HepG2 (cell line): ENCODE results near the gene CDC42EP5. TPM values are rescaled to one million over a fixed set of nuclear protein-coding genes. Genes with fewer than 3 reads are reported as not detected.

ENCODE experiments used
- ATAC-seq: fragments of 200-7000 bp; cut with Tn5 transposase; 3 replicates; pipeline ENCODE4 v1.9.1; 2020; ENCODE audit warnings: mild to moderate bottlenecking, moderate library complexity
- BruUV-seq: library from RNA; stranded (reverse); fragments of 400-500 nt; replicated peaks from 2 replicates; lab custom pipeline; 2021; lab: Mats Ljungman, UMichigan
- CTCF ChIA-PET: fragments of 300-600 bp; formaldehyde crosslinking; extraction: SDS; loops from one replicate; lab custom pipeline; 2021; ENCODE audit warnings: low total read pairs, inconsistent platforms, low intra/inter-chr PET ratio; lab: Yijun Ruan, JAX
- POLR2A ChIA-PET: fragments of 350-600 bp; sonication (Branson Sonifier 250); formaldehyde crosslinking; loops from one replicate; lab custom pipeline; 2020; ENCODE audit warnings: antibody characterized with exemption, inconsistent platforms; lab: Yijun Ruan, JAX
- DNase-seq: peaks from one replicate; pipeline ENCODE4 v3.0.0-alpha.2; 2015; ENCODE audit warnings: low spot score
- FAIRE-seq: peaks from 3 replicates; lab custom pipeline; 2011; peaks lifted over from hg19 to GRCh38; lab: Jason Lieb, UNC
- H2AFZ ChIP-seq: one replicate; pipeline ENCODE4 v1.6.1; 2011; ENCODE audit warnings: low read length, inconsistent platforms
- H3K27ac ChIP-seq: fragments of 300-600 bp; 3 replicates; pipeline ENCODE4 v1.8.0; 2011; ENCODE audit warnings: mixed run types, mild to moderate bottlenecking, mixed read lengths, low read length, inconsistent platforms; ENCODE audit not compliant: insufficient read depth; ENCODE audit errors: extremely low read length
- H3K27me3 ChIP-seq, 2 experiments: fragments of 200-600 bp in 1 of 2; 2 replicates in 1 of 2; 3 replicates in 1 of 2; pipeline versions ENCODE4 v1.6.0 to v1.8.0; 2011; ENCODE audit warnings: low read length in 2 of 2, mild to moderate bottlenecking in 2 of 2, moderate library complexity in 2 of 2, inconsistent platforms in 1 of 2; ENCODE audit not compliant: insufficient read depth in 2 of 2, control insufficient read depth in 1 of 2
- H3K36me3 ChIP-seq, 2 experiments: fragments of 200-600 bp in 1 of 2; replicated peaks in 1 of 2; 2 replicates in 1 of 2; 3 replicates in 1 of 2; pipeline versions ENCODE4 v1.5.1 to v1.8.0; 2011; ENCODE audit warnings: low read length in 2 of 2, inconsistent platforms in 1 of 2; ENCODE audit not compliant: insufficient read depth in 2 of 2, control insufficient read depth in 1 of 2
- H3K4me1 ChIP-seq: 2 replicates; pipeline ENCODE4 v1.5.1; 2012; ENCODE audit warnings: low read length, inconsistent platforms; ENCODE audit not compliant: insufficient read depth
- H3K4me2 ChIP-seq: 2 replicates; pipeline ENCODE4 v1.6.0; 2011; ENCODE audit warnings: low read depth, low read length, inconsistent platforms
- H3K4me3 ChIP-seq, 3 experiments: fragments of 200-600 bp in 1 of 3; sonication (generic), shearing (Covaris generic) in 1 of 3; replicated peaks in 1 of 3; 2 replicates each; pipeline ENCODE4 v1.5.1; 2011 to 2016; ENCODE audit warnings: low read length in 3 of 3, inconsistent platforms in 2 of 3, low read depth in 2 of 3, mild to moderate bottlenecking in 2 of 3, control low read depth in 1 of 3, mixed read lengths in 1 of 3; ENCODE audit not compliant: insufficient read depth in 1 of 3
- H3K79me2 ChIP-seq: one replicate; pipeline ENCODE4 v1.6.1; 2011; ENCODE audit warnings: low read length, inconsistent platforms; ENCODE audit not compliant: insufficient read depth
- H3K9ac ChIP-seq: 2 replicates; pipeline ENCODE4 v1.6.0; 2011; ENCODE audit warnings: mild to moderate bottlenecking, low read depth, low read length, inconsistent platforms; ENCODE audit not compliant: insufficient read depth
- H3K9me3 ChIP-seq: 2 replicates; pipeline ENCODE4 v1.5.1; 2012; ENCODE audit warnings: mild to moderate bottlenecking, low read length
- H4K20me1 ChIP-seq: 2 replicates; pipeline ENCODE4 v1.6.0; 2011; ENCODE audit warnings: inconsistent platforms, mild to moderate bottlenecking, low read length, moderate library complexity; ENCODE audit not compliant: insufficient read depth
- AGO1 ChIP-seq: fragments of 200-400 bp; formaldehyde crosslinking; IDR thresholded peaks from 2 replicates; pipeline ENCODE4 v1.6.1; 2017; ENCODE audit warnings: mild to moderate bottlenecking, low read depth, low read length, moderate library complexity; ENCODE audit not compliant: poor library complexity, severe bottlenecking
- AGO2 ChIP-seq: fragments of 200-400 bp; formaldehyde crosslinking; optimal IDR thresholded peaks from 2 replicates; pipeline ENCODE3; 2017; ENCODE audit warnings: mild to moderate bottlenecking, low read depth, low read length, moderate library complexity
- ATM ChIP-seq: fragments of 450-650 bp; IDR thresholded peaks from 2 replicates; pipeline ENCODE4 v1.7.1; 2017; ENCODE audit warnings: mild to moderate bottlenecking, borderline replicate concordance
- SYNCRIP ChIP-seq: fragments of 200-400 bp; formaldehyde crosslinking; IDR thresholded peaks from 2 replicates; pipeline ENCODE4 v1.6.1; 2018; ENCODE audit warnings: mild to moderate bottlenecking, low read depth, low read length; ENCODE audit not compliant: insufficient read depth
- ZC3H13 ChIP-seq: sonication (generic); formaldehyde crosslinking; IDR thresholded peaks from 2 replicates; pipeline ENCODE4 v1.8.1; 2023; ENCODE audit warnings: mild to moderate bottlenecking, missing genetic modification reagents, moderate library complexity
- ZFYVE20 ChIP-seq: sonication (generic); formaldehyde crosslinking; IDR thresholded peaks from 2 replicates; pipeline ENCODE4 v1.8.0; 2023; ENCODE audit warnings: low read depth, mild to moderate bottlenecking, moderate library complexity, missing genetic modification reagents, borderline replicate concordance
- ZNF292 ChIP-seq: sonication (generic); formaldehyde crosslinking; IDR thresholded peaks from 2 replicates; pipeline ENCODE4 v1.8.1; 2022; ENCODE audit warnings: mild to moderate bottlenecking, low read depth, missing genetic modification reagents, borderline replicate concordance
- ZNF772 ChIP-seq: sonication (generic); formaldehyde crosslinking; IDR thresholded peaks from 2 replicates; pipeline ENCODE4 v1.5.0; 2020; ENCODE audit warnings: mild to moderate bottlenecking, missing genetic modification reagents
- WGBS: methylation state at CpG from one replicate; pipeline ENCODE4 v1.1.6; 2017; ENCODE audit warnings: low lambda C conversion rate; 5-methylcytosine and 5-hydroxymethylcytosine counted together
- in situ Hi-C: cut with HindIII; loops from 2 replicates; pipeline ENCODE4 v1.10.0; 2017; ENCODE audit warnings: low pct_unique_long_range_greater_than_20kb; ENCODE audit not compliant: extremely low pct_ligation_motif_present
- intact Hi-C: fragments of 100-400 bp; cut with micrococcal nuclease; formaldehyde crosslinking; loops from one replicate; pipeline ENCODE4 v1.10.0; 2022; ENCODE audit not compliant: unreplicated experiment
- polyA plus RNA-seq, 8 experiments: library from polyadenylated mRNA; depleted of rRNA in 3 of 8; stranded (reverse) in 7 of 8; unstranded in 1 of 8; fragments of >200 nt; fragmentation: Illumina TruSeq in 4 of 8; extraction: Trizol in 4 of 8; gene quantifications; 2 replicates each; pipeline versions ENCODE4 v1.2.1 to v1.2.3, GENCODE V29; 2011 to 2016; ENCODE audit warnings: low read depth in 4 of 8, missing spikeins in 1 of 8, mixed read lengths in 1 of 8; ENCODE audit not compliant: insufficient read depth in 1 of 8
- total RNA-seq, 5 experiments: library from RNA; depleted of rRNA; stranded (reverse); fragments of >200 nt; fragmentation: Illumina TruSeq; extraction: Trizol; gene quantifications; 2 replicates each; pipeline ENCODE4 v1.2.3, GENCODE V29; 2016; ENCODE audit warnings: low read depth in 1 of 5
- TF ChIP-seq, protein P1 (sequence below): conservative IDR thresholded peaks from 2 replicates; pipeline ENCODE4 v1.6.1; 2018; ENCODE audit warnings: missing genetic modification reagents
- TF ChIP-seq, protein P2 (sequence below): sonication (generic); formaldehyde crosslinking; IDR thresholded peaks from 2 replicates; pipeline ENCODE4 v1.5.1; 2020; ENCODE audit warnings: mild to moderate bottlenecking, missing genetic modification reagents, borderline replicate concordance

The CDC42EP5 gene
- total and polyA plus RNA-seq, 2 of the 13 experiments (the other 11 are each of a cell fraction or from before 2014, with no cell fraction given) = 0.41 to 1.6 TPM

DNA sequence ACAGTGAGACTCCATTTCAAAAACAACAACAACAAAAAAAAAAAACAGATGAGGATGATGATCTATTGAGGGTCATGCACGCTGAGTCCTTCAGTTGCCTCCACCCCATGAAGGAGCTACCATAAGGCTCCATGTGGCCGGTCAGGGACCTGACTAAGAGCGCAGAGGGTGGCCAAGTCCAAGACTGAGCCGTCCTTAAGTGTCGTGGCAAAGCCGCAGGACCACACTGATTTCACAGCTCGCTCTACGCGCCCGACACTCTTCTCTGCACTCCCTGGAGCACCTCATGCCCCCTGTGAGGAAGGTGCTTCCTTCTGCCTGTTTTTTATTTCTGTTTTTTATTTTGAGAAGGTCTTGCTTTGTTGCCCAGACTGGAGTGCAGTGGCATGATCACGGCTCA lies 45.5 kb downstream of the CDC42EP5 start:
- in situ Hi-C loops = no loop called here
- no peak for FAIRE-seq

DNA sequence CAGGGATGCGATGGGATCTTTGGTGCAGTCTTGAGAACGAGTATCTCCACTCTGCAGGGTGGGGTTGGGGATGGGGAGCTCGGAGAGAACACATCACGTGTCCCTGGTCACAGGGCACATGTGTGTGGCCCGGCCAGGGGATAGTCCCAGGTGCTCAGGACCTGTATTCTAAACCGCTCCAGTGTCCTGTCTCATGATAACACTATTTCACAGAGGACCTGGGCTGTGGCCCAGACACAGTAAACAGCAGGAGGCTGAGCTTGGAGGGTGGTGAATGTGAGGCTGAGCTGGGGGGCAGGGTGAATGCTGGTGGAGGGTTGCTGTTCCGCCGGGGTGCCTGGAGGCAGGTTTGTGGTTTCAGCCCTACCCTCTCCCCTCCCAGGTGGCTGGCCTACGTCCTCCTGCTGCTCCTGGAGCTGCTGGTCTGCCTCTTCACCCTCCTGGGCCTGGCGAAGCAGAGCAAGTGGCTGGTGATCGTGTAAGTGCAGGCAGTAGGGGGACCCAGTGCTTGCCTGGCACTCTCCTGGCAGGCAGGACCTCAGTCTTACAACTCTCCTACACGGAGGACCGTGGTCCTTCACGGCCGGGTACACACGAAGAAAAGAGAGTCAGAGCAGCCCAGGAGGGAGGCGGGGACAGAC lies 46.7 kb downstream of the CDC42EP5 start:
- H3K9ac ChIP-seq = no peak overlapping the region
- in situ Hi-C loops = no loop called here
- CTCF ChIA-PET = no interaction called here
- no peak for TF ChIP-seq ATM
- peak; percentile 86 for TF ChIP-seq AGO1
- TF ChIP-seq, protein P1, sequence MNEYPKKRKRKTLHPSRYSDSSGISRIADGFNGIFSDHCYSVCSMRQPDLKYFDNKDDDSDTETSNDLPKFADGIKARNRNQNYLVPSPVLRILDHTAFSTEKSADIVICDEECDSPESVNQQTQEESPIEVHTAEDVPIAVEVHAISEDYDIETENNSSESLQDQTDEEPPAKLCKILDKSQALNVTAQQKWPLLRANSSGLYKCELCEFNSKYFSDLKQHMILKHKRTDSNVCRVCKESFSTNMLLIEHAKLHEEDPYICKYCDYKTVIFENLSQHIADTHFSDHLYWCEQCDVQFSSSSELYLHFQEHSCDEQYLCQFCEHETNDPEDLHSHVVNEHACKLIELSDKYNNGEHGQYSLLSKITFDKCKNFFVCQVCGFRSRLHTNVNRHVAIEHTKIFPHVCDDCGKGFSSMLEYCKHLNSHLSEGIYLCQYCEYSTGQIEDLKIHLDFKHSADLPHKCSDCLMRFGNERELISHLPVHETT = no peak
- no peak for TF ChIP-seq ZNF772 (CRISPR knock-in tag)
- no peak for TF ChIP-seq ZC3H13
- peak; percentile 63 for TF ChIP-seq AGO2
- TF ChIP-seq ZFYVE20 (CRISPR knock-in tag) = no peak
- TF ChIP-seq ZNF292 (CRISPR knock-in tag) = no peak
- TF ChIP-seq, protein P2, sequence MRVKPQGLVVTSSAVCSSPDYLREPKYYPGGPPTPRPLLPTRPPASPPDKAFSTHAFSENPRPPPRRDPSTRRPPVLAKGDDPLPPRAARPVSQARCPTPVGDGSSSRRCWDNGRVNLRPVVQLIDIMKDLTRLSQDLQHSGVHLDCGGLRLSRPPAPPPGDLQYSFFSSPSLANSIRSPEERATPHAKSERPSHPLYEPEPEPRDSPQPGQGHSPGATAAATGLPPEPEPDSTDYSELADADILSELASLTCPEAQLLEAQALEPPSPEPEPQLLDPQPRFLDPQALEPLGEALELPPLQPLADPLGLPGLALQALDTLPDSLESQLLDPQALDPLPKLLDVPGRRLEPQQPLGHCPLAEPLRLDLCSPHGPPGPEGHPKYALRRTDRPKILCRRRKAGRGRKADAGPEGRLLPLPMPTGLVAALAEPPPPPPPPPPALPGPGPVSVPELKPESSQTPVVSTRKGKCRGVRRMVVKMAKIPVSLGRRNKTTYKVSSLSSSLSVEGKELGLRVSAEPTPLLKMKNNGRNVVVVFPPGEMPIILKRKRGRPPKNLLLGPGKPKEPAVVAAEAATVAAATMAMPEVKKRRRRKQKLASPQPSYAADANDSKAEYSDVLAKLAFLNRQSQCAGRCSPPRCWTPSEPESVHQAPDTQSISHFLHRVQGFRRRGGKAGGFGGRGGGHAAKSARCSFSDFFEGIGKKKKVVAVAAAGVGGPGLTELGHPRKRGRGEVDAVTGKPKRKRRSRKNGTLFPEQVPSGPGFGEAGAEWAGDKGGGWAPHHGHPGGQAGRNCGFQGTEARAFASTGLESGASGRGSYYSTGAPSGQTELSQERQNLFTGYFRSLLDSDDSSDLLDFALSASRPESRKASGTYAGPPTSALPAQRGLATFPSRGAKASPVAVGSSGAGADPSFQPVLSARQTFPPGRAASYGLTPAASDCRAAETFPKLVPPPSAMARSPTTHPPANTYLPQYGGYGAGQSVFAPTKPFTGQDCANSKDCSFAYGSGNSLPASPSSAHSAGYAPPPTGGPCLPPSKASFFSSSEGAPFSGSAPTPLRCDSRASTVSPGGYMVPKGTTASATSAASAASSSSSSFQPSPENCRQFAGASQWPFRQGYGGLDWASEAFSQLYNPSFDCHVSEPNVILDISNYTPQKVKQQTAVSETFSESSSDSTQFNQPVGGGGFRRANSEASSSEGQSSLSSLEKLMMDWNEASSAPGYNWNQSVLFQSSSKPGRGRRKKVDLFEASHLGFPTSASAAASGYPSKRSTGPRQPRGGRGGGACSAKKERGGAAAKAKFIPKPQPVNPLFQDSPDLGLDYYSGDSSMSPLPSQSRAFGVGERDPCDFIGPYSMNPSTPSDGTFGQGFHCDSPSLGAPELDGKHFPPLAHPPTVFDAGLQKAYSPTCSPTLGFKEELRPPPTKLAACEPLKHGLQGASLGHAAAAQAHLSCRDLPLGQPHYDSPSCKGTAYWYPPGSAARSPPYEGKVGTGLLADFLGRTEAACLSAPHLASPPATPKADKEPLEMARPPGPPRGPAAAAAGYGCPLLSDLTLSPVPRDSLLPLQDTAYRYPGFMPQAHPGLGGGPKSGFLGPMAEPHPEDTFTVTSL (CRISPR knock-in tag) = no peak

More for the DNA sequence above, 45.5 kb downstream of the CDC42EP5 start:
- intact Hi-C loops = no loop called here
- H3K79me2 ChIP-seq = no peaks in the 10 kb centered on the region
- no peak overlapping the region for H2AFZ ChIP-seq
- DNase-seq = no peak
- no peak for ATAC-seq
- no peaks in the 10 kb centered on the region for H3K9me3 ChIP-seq
- H3K9ac ChIP-seq = no peak overlapping the region
- WGBS = 95% methylated on average over 10 of the region's 11 CpGs
- no peaks in the 10 kb centered on the region; a peak in 1 of 5 replicates for H3K27me3 ChIP-seq
- TF ChIP-seq SYNCRIP = no peak
- TF ChIP-seq AGO1 = peak; percentile 75
- BruUV-seq = no TSS peak
- no peak overlapping the region for H3K27ac ChIP-seq
- no peaks in the 10 kb centered on the region for H3K4me1 ChIP-seq
- H3K4me2 ChIP-seq = no peak overlapping the region
- no peaks in the 10 kb centered on the region for H4K20me1 ChIP-seq
- ChIA-PET POLR2A (interaction anchor here (1.2 kb wide), 1 partner anchor 21 kb away, joined by 3 read pairs; no protein-coding TSS in a partner anchor), CTCF (no interaction called here)
- no peak overlapping the region for H3K4me3 ChIP-seq
- no peaks in the 10 kb centered on the region for H3K36me3 ChIP-seq

More for the DNA sequence above, 46.7 kb downstream of the CDC42EP5 start:
- no peaks in the 10 kb centered on the region for H3K9me3 ChIP-seq
- BruUV-seq = no TSS peak
- DNase-seq (no peak), FAIRE-seq (no peak), ATAC-seq (no peak; the same call in 2 of the 3 replicates)
- intact Hi-C loops = no loop called here
- no peak overlapping the region for H2AFZ ChIP-seq
- H3K27ac ChIP-seq = no peak overlapping the region
- no peaks in the 10 kb centered on the region for H3K36me3 ChIP-seq
- no peaks in the 10 kb centered on the region for H3K79me2 ChIP-seq
- H3K4me1 ChIP-seq = peaks cover 7% of the 10 kb centered on the region
- WGBS = 82% methylated on average over 10 of the region's 17 CpGs
- H3K27me3 ChIP-seq = no peaks in the 10 kb centered on the region; a peak in 1 of 5 replicates
- POLR2A ChIA-PET = no interaction called here
- no peaks in the 10 kb centered on the region for H4K20me1 ChIP-seq
- no peak overlapping the region for H3K4me3 ChIP-seq
- H3K4me2 ChIP-seq = no peak overlapping the region
